Astrocyte (in vitro differentiated cells and primary cell): ENCODE data around the gene PPP1CB. TPM values are rescaled to one million over a fixed set of nuclear protein-coding genes. Genes with fewer than 3 reads are reported as not detected.
A peak's percentile ranks its signal among the peaks of the same experiment; 100 is the strongest.

Source experiments
- DNase-seq: peaks from one replicate; pipeline ENCODE4 v3.0.0-alpha.2; 2010; ENCODE audit warnings: low read depth
- FAIRE-seq: peaks from 2 replicates; lab custom pipeline; 2011; peaks lifted over from hg19 to GRCh38; lab: Jason Lieb, UNC
- H2AFZ ChIP-seq: 2 replicates; pipeline ENCODE4 v1.6.0; 2012; ENCODE audit warnings: low read depth, low read length, inconsistent platforms
- H3K27ac ChIP-seq: 2 replicates; pipeline ENCODE4 v1.5.1; 2011; ENCODE audit warnings: low read depth, low read length, inconsistent platforms
- H3K27me3 ChIP-seq: 2 replicates; pipeline ENCODE4 v1.6.0; 2011; ENCODE audit warnings: low read length, inconsistent platforms; ENCODE audit not compliant: insufficient read depth
- H3K36me3 ChIP-seq: 2 replicates; pipeline ENCODE4 v1.5.1; 2011; ENCODE audit warnings: low read length, inconsistent platforms; ENCODE audit not compliant: insufficient read depth
- H3K4me1 ChIP-seq: 2 replicates; pipeline ENCODE4 v1.5.1; 2011; ENCODE audit warnings: low read length, inconsistent platforms; ENCODE audit not compliant: insufficient read depth
- H3K4me2 ChIP-seq: 2 replicates; pipeline ENCODE4 v1.6.0; 2012; ENCODE audit warnings: low read length, inconsistent platforms
- H3K4me3 ChIP-seq: 2 replicates; pipeline ENCODE4 v1.5.1; 2011; ENCODE audit warnings: low read depth, mild to moderate bottlenecking, low read length, inconsistent platforms; ENCODE audit not compliant: insufficient read depth
- H3K79me2 ChIP-seq: 2 replicates; pipeline ENCODE4 v1.6.0; 2012; ENCODE audit warnings: mild to moderate bottlenecking, low read length, inconsistent platforms; ENCODE audit not compliant: insufficient read depth
- H3K9ac ChIP-seq: 2 replicates; pipeline ENCODE4 v1.6.0; 2012; ENCODE audit warnings: mild to moderate bottlenecking, low read length, inconsistent platforms
- H3K9me3 ChIP-seq: 2 replicates; pipeline ENCODE4 v1.5.1; 2012; ENCODE audit warnings: low read depth, mild to moderate bottlenecking, low read length, inconsistent platforms; ENCODE audit not compliant: insufficient read depth
- H4K20me1 ChIP-seq: 2 replicates; pipeline ENCODE4 v1.6.0; 2012; ENCODE audit warnings: low read length, inconsistent platforms; ENCODE audit not compliant: insufficient read depth
- H3K27ac Mint-ChIP-seq: one replicate; pipeline ENCODE4 v1.8.0; 2021; ENCODE audit warnings: mild to moderate bottlenecking, mixed read lengths; ENCODE audit not compliant: unreplicated experiment
- H3K27me3 Mint-ChIP-seq: one replicate; pipeline ENCODE4 v1.8.0; 2021; ENCODE audit warnings: low read depth, mixed read lengths; ENCODE audit not compliant: unreplicated experiment
- H3K36me3 Mint-ChIP-seq: one replicate; pipeline ENCODE4 v1.8.0; 2021; ENCODE audit warnings: low read depth, mixed read lengths; ENCODE audit not compliant: unreplicated experiment
- H3K4me1 Mint-ChIP-seq: one replicate; pipeline ENCODE4 v1.8.0; 2021; ENCODE audit warnings: low read depth, mixed read lengths; ENCODE audit not compliant: unreplicated experiment
- H3K4me3 Mint-ChIP-seq: one replicate; pipeline ENCODE4 v1.8.0; 2021; ENCODE audit warnings: mild to moderate bottlenecking, moderate library complexity, mixed read lengths; ENCODE audit not compliant: unreplicated experiment
- H3K9me3 Mint-ChIP-seq: one replicate; pipeline ENCODE4 v1.8.0; 2021; ENCODE audit warnings: mild to moderate bottlenecking, mixed read lengths; ENCODE audit not compliant: unreplicated experiment
- EZH2 ChIP-seq: IDR thresholded peaks from 2 replicates; pipeline ENCODE4 v1.6.1; 2012; ENCODE audit warnings: mild to moderate bottlenecking, low read length, inconsistent platforms; ENCODE audit not compliant: insufficient read depth
- total RNA-seq: library from RNA; stranded (reverse); gene quantifications from 2 replicates; pipeline ENCODE4 v1.2.1, GENCODE V29; 2021
- TF ChIP-seq, protein P1 (sequence below): IDR thresholded peaks from 2 replicates; pipeline ENCODE4 v1.5.1; 2011; ENCODE audit warnings: low read depth, mild to moderate bottlenecking, inconsistent platforms, low read length, moderate library complexity; ENCODE audit not compliant: insufficient read depth

PPP1CB gene
- total RNA-seq, 1 donor from 2014 or later = 250 TPM

DNA sequence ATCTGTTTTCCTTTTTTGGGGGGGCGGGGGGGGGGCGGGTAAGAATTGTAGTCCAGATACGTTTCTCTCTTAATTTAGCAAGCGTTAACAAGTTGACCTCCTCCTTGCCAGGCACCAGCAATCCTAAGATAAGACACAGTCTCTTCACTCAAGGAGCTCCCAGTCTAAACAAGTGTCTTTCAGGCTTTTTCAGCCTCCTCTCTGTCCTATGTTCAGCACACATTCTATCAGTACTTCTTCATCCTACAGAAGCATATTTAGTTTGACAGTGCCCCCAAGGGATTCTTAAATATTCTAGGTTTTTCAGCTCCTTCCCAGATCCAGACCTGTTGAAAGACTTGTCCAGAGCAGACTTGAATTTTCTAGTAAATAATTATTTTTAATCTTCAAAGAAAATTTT, 2.7 kb downstream of the PPP1CB start:
- no peak for TF ChIP-seq EZH2
- TF ChIP-seq, protein P1, sequence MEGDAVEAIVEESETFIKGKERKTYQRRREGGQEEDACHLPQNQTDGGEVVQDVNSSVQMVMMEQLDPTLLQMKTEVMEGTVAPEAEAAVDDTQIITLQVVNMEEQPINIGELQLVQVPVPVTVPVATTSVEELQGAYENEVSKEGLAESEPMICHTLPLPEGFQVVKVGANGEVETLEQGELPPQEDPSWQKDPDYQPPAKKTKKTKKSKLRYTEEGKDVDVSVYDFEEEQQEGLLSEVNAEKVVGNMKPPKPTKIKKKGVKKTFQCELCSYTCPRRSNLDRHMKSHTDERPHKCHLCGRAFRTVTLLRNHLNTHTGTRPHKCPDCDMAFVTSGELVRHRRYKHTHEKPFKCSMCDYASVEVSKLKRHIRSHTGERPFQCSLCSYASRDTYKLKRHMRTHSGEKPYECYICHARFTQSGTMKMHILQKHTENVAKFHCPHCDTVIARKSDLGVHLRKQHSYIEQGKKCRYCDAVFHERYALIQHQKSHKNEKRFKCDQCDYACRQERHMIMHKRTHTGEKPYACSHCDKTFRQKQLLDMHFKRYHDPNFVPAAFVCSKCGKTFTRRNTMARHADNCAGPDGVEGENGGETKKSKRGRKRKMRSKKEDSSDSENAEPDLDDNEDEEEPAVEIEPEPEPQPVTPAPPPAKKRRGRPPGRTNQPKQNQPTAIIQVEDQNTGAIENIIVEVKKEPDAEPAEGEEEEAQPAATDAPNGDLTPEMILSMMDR = no peak
- no peak overlapping the region for H3K9ac ChIP-seq
- DNase-seq = no peak
- no peak for FAIRE-seq
- peaks cover 42% of the 10 kb centered on the region for H3K4me1 ChIP-seq
- H3K27ac Mint-ChIP-seq = peak overlapping the region; percentile 67
- H2AFZ ChIP-seq = no peak overlapping the region
- no peaks in the 10 kb centered on the region for H3K27me3 ChIP-seq
- peak overlapping the region; percentile 83 for H3K4me3 Mint-ChIP-seq
- H3K36me3 ChIP-seq = no peaks in the 10 kb centered on the region
- H3K27me3 Mint-ChIP-seq = no peaks in the 10 kb centered on the region
- peak overlapping the region; percentile 98 for H3K4me2 ChIP-seq
- peaks cover 43% of the 10 kb centered on the region for H3K4me1 Mint-ChIP-seq
- H3K9me3 Mint-ChIP-seq = no peaks in the 10 kb centered on the region
- peaks cover 69% of the 10 kb centered on the region for H4K20me1 ChIP-seq
- H3K4me3 ChIP-seq = no peak overlapping the region
- no peak overlapping the region for H3K27ac ChIP-seq
- peaks cover 2% of the 10 kb centered on the region for H3K36me3 Mint-ChIP-seq
- no peaks in the 10 kb centered on the region for H3K9me3 ChIP-seq
- H3K79me2 ChIP-seq = peaks cover 75% of the 10 kb centered on the region

GRCh38 chr2:28755421-28755820, 3.8 kb downstream of the PPP1CB start:
- Mint-ChIP-seq H3K4me3 (peak overlapping the region; percentile 83), H3K4me1 (peaks cover 38% of the 10 kb centered on the region), H3K27me3 (no peaks in the 10 kb centered on the region), H3K27ac (peak overlapping the region; percentile 20), H3K36me3 (peaks cover 2% of the 10 kb centered on the region), H3K9me3 (no peaks in the 10 kb centered on the region)
- peaks cover 2% of the 10 kb centered on the region for H3K36me3 ChIP-seq
- no peak overlapping the region for H3K9ac ChIP-seq
- H3K9me3 ChIP-seq = no peaks in the 10 kb centered on the region
- peaks cover 77% of the 10 kb centered on the region for H4K20me1 ChIP-seq
- H3K79me2 ChIP-seq = peaks cover 86% of the 10 kb centered on the region
- TF ChIP-seq, protein P1 = no peak
- TF ChIP-seq EZH2 = no peak
- DNase-seq = peak; percentile 71
- H3K4me2 ChIP-seq = peak overlapping the region; percentile 98
- no peak overlapping the region for H2AFZ ChIP-seq
- no peak overlapping the region for H3K27ac ChIP-seq
- no peaks in the 10 kb centered on the region for H3K27me3 ChIP-seq
- FAIRE-seq = no peak
- peaks cover 38% of the 10 kb centered on the region for H3K4me1 ChIP-seq
- H3K4me3 ChIP-seq = no peak overlapping the region

DNA sequence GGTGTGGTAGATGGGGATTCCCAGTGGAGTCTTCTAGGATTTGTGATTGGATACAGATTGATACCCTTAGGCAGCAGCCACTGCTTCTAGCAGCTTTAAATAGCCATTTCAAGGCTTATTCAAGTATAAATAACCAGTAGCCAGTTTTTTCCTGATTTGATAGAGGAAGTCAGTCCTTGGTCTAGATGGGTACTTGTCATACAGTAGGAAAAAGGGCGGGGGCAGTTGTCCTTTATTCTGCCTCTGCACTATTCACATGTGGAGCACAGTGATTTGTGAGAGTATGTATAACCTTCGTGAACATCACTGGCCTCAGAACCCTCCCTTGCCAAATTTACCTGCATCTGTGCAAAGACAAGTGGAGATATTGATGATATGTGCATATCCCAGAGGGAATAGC, 6.8 kb downstream of the PPP1CB start:
- no peak for DNase-seq
- no peak overlapping the region for H3K4me2 ChIP-seq
- Mint-ChIP-seq H3K9me3 (no peaks in the 10 kb centered on the region), H3K4me1 (peaks cover 37% of the 10 kb centered on the region), H3K4me3 (no peak overlapping the region), H3K27ac (no peak overlapping the region), H3K27me3 (no peaks in the 10 kb centered on the region), H3K36me3 (peaks cover 2% of the 10 kb centered on the region)
- peaks cover 29% of the 10 kb centered on the region for H3K4me1 ChIP-seq
- peaks cover 100% of the 10 kb centered on the region for H3K79me2 ChIP-seq
- H3K27me3 ChIP-seq = no peaks in the 10 kb centered on the region
- H3K27ac ChIP-seq = no peak overlapping the region
- peaks cover 3% of the 10 kb centered on the region for H3K36me3 ChIP-seq
- no peak overlapping the region for H2AFZ ChIP-seq
- H3K4me3 ChIP-seq = no peak overlapping the region
- TF ChIP-seq, protein P1 = no peak
- no peak for TF ChIP-seq EZH2
- no peaks in the 10 kb centered on the region for H3K9me3 ChIP-seq
- H3K9ac ChIP-seq = no peak overlapping the region
- H4K20me1 ChIP-seq = peaks cover 96% of the 10 kb centered on the region
- no peak for FAIRE-seq
